OCI-LY1 (cell line): Measurements from ENCODE around the gene ABCA9.
"Not testable (repeated sequence)": the region's sequence is repeated elsewhere in the genome, so short reads cannot be mapped to it uniquely, and the experiment has no call there.

Source experiments
- EZH2 ChIP-seq: fragments of 200-600 bp; sonication (generic), shearing (Covaris generic); IDR thresholded peaks from 2 replicates; pipeline ENCODE4 v1.8.0; 2017; ENCODE audit warnings: borderline replicate concordance, mixed run types, mild to moderate bottlenecking, antibody characterized with exemption, low read length, moderate library complexity, mixed read lengths
- TF ChIP-seq, protein P1 (sequence below): fragments of 200-600 bp; sonication (generic), shearing (Covaris generic); IDR thresholded peaks from 2 replicates; pipeline ENCODE4 v1.5.1; 2017; ENCODE audit warnings: mild to moderate bottlenecking, antibody characterized with exemption, low read length, moderate library complexity, mixed read lengths

GRCh38 chr17:68959117-68959516, 101.6 kb downstream of the ABCA9 start:
- TF ChIP-seq, protein P1, sequence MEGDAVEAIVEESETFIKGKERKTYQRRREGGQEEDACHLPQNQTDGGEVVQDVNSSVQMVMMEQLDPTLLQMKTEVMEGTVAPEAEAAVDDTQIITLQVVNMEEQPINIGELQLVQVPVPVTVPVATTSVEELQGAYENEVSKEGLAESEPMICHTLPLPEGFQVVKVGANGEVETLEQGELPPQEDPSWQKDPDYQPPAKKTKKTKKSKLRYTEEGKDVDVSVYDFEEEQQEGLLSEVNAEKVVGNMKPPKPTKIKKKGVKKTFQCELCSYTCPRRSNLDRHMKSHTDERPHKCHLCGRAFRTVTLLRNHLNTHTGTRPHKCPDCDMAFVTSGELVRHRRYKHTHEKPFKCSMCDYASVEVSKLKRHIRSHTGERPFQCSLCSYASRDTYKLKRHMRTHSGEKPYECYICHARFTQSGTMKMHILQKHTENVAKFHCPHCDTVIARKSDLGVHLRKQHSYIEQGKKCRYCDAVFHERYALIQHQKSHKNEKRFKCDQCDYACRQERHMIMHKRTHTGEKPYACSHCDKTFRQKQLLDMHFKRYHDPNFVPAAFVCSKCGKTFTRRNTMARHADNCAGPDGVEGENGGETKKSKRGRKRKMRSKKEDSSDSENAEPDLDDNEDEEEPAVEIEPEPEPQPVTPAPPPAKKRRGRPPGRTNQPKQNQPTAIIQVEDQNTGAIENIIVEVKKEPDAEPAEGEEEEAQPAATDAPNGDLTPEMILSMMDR: not testable (repeated sequence)
- not testable (repeated sequence) for TF ChIP-seq EZH2
